GM19043 (cell line): ENCODE measurements around the gene AGAP2.
A peak's percentile ranks its signal among the peaks of the same experiment; 100 is the strongest.
"Not testable (repeated sequence)": the region's sequence is repeated elsewhere in the genome, so short reads cannot be mapped to it uniquely, and the experiment has no call there.

ENCODE experiments used
- ATAC-seq: cut with Tn5 transposase; IDR thresholded peaks from one replicate; pipeline ENCODE4 v1.9.1; 2021; ENCODE audit warnings: low read depth; ENCODE audit not compliant: unreplicated experiment

Gene AGAP2

GRCh38 chr12:57707250-57707649 is 31.3 kb downstream of the AGAP2 start:
- ATAC-seq = no peak

DNA sequence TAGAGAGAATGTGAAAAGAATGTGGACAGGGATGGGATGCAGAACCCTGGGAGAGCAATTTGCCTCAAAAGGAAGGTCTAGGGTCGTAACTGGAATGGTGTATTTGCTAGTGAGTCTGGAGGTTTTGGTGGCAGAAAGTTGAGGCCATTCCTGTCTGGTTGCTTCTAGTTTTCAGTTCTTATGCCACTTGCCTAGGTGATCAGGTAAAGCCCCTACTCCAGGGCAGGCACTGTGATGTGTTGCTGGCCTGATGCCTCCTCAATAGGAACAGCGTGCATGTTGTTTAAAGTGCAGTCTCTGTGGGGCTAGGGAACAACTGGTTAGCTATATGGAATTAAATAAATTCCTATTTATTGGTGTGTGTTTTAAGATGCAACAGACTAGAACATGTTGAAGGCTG is 38.2 kb downstream of the AGAP2 start:
- no peak for ATAC-seq

DNA sequence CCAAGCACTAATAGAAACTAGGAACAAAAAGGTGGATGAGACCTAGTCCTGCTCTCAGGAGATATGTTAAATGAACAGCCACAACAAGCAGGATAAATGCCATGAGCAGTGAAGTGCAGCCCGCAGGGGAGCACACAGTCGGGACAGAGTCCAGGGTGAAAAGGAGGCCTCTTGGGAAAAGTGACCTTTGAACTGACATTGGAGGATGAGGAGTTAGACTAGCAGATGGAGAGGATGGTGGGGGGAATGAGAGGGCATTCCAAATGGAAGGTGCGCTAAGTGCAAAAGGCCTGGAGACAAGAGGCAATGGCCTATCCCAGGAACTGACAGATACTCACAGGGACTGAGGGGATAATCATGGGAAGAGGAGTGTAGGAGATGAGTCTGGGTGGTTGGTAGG is 40.1 kb downstream of the AGAP2 start:
- no peak for ATAC-seq

GRCh38 chr12:57697076-57697475 is 41.5 kb downstream of the AGAP2 start:
- no peak for ATAC-seq

GRCh38 chr12:57695770-57696432 is 42.6 kb downstream of the AGAP2 start:
- ATAC-seq = no peak

- no peak for ATAC-seq
These were observed 44.0 kb downstream of the AGAP2 start for GRCh38 chr12:57694459-57695019.

GRCh38 chr12:57693659-57694458 is 44.7 kb downstream of the AGAP2 start, which contains the start of gene OS9:
Gene OS9, plus strand, starts transcription at chr12:57694132. Its CDS starts 30 bp downstream, at chr12:57694162.
- ATAC-seq = peak; percentile 95

DNA sequence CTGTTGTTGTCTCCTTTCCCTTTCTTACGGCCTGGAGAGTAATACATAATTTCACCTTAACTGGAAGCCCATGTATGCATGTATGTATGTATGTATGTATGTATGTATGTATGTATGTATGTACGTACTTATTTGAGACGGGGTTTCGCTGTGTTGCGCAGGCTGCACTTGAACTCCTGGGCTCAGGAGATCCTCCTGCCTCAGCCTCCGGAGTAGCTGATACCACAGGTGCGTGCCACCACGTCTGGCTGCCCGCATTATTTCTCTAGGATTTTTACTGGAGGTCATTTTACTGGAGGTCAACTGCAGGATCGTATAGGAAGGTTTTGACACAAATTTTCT is 45.3 kb downstream of the AGAP2 start:
- no peak for ATAC-seq

DNA sequence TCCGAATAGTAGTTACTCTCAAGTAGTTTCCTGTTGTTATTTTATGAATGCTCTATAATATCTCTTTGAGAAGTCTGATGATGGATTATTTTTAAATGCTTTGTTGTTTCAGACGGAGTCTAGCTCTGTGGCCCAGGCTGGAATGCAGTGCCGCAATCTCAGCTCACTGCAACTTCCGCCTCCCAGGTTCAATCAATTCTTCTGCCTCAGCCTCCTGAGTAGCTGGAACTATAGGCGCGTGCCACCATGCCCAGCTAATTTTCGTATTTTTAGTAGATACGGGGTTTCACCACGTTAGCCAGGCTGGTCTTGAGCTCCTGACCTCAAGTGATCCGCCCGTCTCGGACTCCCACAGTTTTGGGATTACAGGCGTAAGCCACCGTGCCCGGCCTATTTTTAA is 46.0 kb downstream of the AGAP2 start:
- ATAC-seq = no peak

GRCh38 chr12:57688931-57689330 is 49.6 kb downstream of the AGAP2 start:
- no peak for ATAC-seq

DNA sequence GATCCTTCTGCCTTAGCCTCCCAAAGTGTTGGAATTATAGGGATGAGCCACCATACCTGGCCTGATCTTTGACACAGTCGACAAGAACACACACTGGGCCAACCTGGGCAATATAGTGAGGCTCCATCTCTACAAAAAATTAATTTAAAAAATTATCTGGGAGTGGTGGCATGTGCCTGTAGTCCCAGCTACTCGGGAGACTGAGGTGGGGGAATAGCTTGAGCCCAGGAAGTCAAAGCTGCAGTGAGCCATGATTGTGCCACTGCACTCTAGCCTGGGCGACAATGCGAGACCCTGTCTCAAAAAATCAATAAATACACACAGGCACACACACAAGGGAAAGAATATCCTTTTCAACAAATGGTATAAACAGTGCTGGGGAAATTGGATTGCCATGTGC is 50.7 kb downstream of the AGAP2 start:
- ATAC-seq = no peak

DNA sequence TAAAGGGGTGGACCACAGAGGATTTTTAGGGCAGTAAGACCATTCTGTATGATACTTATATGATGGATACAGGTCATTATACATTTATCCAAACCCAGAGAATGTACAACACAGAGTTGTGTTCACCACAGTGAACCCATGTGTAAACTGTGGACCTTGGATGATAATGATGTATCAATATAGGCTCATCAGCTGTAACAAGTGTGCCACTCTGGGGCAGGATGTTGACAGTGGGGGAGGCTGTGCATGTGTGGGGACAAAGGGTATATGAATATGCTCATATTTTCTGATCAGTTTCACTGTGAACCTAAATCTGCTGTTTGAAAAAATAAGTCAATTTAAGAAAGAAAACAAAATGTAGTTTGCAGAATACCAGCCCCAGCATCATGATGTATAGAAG is 58.8 kb downstream of the AGAP2 start:
- no peak for ATAC-seq

DNA sequence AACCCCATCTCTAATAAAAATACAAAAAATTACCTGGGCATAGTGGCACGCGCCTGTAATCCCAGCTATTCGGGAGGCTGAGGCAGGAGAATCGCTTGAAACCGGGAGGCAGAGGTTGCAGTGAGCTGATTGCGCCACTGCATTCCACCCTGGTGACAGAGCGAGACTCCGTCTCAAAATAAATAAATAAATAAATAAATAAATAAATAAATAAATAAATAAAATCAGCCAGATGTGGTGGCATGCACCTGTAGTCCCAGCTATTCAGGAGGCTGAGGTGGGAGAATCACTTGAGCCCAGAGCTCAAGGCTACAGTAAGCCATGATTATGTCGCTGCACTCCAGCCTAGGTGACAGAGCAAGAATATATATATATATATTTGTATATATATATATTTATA is 60.6 kb downstream of the AGAP2 start:
- ATAC-seq = not testable (repeated sequence)

DNA sequence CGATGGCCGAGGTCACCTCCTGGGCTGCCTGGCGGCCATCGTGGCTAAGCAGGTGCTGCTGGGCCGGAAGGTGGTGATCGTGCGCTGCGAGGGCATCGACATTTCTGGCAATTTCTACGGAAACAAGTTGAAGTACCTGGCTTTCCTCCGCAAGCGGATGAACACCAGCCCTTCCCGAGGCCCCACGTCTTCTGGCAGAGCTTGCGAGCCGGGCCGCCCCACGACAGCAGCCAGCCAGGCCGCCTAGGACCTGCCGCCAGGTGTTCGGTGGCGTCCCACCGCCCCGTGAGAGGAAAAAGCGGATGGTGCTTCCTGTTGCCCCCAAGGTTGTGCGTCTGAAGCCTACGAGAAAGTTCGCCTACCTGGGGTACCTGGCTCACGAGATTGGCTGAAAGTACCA is 63.9 kb downstream of the AGAP2 start:
- no peak for ATAC-seq
